Measurements from ENCODE around the gene UNC93A. TPM values are rescaled to one million over a fixed set of nuclear protein-coding genes. Genes with fewer than 3 reads are reported as not detected.

UNC93A gene
- total RNA-seq, 1 donor from 2014 or later: 8.1 TPM

DNA sequence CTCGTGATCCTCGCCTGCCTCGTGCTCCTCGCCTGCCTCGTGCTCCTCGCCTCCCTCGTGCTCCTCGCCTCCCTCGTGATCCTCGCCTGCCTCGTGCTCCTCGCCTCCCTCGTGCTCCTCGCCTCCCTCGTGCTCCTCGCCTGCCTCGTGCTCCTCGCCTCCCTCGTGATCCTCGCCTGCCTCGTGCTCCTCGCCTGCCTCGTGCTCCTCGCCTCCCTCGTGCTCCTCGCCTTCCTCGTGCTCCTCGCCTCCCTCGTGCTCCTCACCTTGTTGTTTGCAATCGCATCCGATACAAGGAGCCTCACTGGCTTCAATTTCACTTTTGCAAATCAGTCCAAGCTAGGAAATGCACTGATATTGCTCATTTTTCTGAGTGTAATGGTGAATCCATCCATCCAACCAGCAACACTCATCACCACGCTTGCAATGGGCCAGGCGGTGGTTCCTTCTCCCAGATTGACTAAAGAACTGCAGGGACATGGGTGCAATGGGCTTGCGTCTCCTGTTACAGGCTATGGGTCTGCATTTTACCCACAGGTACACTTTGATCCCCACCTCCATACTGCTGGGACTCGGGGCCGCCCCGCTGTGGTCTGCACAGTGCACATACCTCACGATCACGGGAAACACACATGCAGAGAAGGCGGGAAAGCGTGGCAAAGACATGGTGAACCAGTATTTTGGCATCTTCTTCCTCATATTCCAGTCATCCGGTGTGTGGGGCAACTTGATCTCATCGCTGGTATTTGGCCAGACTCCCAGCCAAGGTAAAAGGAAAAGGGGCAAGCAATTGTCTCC, 4.6 kb downstream of the UNC93A start:
- no peak overlapping the region for H3K4me3 Mint-ChIP-seq (ENCODE audit: low read depth)

GRCh38 chr6:167296293-167296690, 5.2 kb downstream of the UNC93A start:
- H3K4me3 Mint-ChIP-seq (ENCODE audit: low read depth): no peak overlapping the region
- DNase-seq (ENCODE audit: low spot score, unreplicated experiment): no peak
- TF ChIP-seq, protein P1, sequence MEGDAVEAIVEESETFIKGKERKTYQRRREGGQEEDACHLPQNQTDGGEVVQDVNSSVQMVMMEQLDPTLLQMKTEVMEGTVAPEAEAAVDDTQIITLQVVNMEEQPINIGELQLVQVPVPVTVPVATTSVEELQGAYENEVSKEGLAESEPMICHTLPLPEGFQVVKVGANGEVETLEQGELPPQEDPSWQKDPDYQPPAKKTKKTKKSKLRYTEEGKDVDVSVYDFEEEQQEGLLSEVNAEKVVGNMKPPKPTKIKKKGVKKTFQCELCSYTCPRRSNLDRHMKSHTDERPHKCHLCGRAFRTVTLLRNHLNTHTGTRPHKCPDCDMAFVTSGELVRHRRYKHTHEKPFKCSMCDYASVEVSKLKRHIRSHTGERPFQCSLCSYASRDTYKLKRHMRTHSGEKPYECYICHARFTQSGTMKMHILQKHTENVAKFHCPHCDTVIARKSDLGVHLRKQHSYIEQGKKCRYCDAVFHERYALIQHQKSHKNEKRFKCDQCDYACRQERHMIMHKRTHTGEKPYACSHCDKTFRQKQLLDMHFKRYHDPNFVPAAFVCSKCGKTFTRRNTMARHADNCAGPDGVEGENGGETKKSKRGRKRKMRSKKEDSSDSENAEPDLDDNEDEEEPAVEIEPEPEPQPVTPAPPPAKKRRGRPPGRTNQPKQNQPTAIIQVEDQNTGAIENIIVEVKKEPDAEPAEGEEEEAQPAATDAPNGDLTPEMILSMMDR (IDR thresholded peaks at IDR 0.05; ENCODE audit: unreplicated experiment): no peak
- H3K4me1 Mint-ChIP-seq (ENCODE audit: low read depth): peaks cover 16% of the 10 kb centered on the region
- H3K27me3 Mint-ChIP-seq: no peaks in the 10 kb centered on the region
- peaks cover 7% of the 10 kb centered on the region for H3K9me3 Mint-ChIP-seq (ENCODE audit: low read depth)
- H3K27ac Mint-ChIP-seq: no peak overlapping the region
- H3K36me3 Mint-ChIP-seq (ENCODE audit: insufficient read depth): peaks cover 16% of the 10 kb centered on the region

More for the DNA sequence above, 4.6 kb downstream of the UNC93A start:
- Mint-ChIP-seq H3K36me3 (ENCODE audit: insufficient read depth) (peaks cover 16% of the 10 kb centered on the region), H3K27me3 (no peaks in the 10 kb centered on the region), H3K27ac (peak overlapping the region; percentile 19), H3K4me1 (ENCODE audit: low read depth) (peaks cover 22% of the 10 kb centered on the region), H3K9me3 (ENCODE audit: low read depth) (peaks cover 7% of the 10 kb centered on the region)
- TF ChIP-seq, protein P1 (IDR thresholded peaks at IDR 0.05; ENCODE audit: unreplicated experiment): no peak
- no peak for DNase-seq (ENCODE audit: low spot score, unreplicated experiment)

GRCh38 chr6:167296902-167297301, 5.8 kb downstream of the UNC93A start:
- Mint-ChIP-seq H3K27ac (no peak overlapping the region), H3K36me3 (ENCODE audit: insufficient read depth) (peaks cover 16% of the 10 kb centered on the region), H3K27me3 (no peaks in the 10 kb centered on the region), H3K4me1 (ENCODE audit: low read depth) (peaks cover 10% of the 10 kb centered on the region), H3K9me3 (ENCODE audit: low read depth) (peaks cover 7% of the 10 kb centered on the region), H3K4me3 (ENCODE audit: low read depth) (no peak overlapping the region)
- TF ChIP-seq, protein P1 (IDR thresholded peaks at IDR 0.05; ENCODE audit: unreplicated experiment): no peak
- DNase-seq (ENCODE audit: low spot score, unreplicated experiment): no peak

DNA sequence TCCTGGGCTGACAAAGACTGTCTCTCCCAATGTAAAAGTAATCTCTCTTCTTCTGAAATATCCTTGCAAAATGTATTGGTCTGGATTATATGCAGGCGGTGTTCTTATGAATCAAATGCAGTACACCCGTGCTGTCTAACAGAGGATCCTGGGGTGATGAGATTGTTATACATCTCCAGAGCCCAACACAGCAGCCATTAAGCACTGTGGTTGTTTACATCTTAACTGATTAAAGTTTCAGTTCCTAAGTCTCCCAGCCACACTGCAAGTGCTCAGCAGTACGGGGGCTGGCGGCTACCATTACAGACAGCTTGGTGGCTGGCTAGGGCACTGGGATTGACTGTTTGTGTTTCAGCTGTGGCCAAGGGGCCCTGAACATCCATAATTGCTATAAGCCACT, 7.0 kb downstream of the UNC93A start:
- TF ChIP-seq, protein P1 (IDR thresholded peaks at IDR 0.05; ENCODE audit: unreplicated experiment): no peak
- H3K36me3 Mint-ChIP-seq (ENCODE audit: insufficient read depth): peaks cover 16% of the 10 kb centered on the region
- H3K4me1 Mint-ChIP-seq (ENCODE audit: low read depth): no peaks in the 10 kb centered on the region
- no peak for DNase-seq (ENCODE audit: low spot score, unreplicated experiment)
- H3K4me3 Mint-ChIP-seq (ENCODE audit: low read depth): no peak overlapping the region
- H3K27me3 Mint-ChIP-seq: no peaks in the 10 kb centered on the region
- peaks cover 7% of the 10 kb centered on the region for H3K9me3 Mint-ChIP-seq (ENCODE audit: low read depth)
- H3K27ac Mint-ChIP-seq: no peak overlapping the region

GRCh38 chr6:167299641-167300308, 8.7 kb downstream of the UNC93A start:
- Mint-ChIP-seq H3K4me1 (ENCODE audit: low read depth) (peaks cover 4% of the 10 kb centered on the region), H3K27ac (peak overlapping the region; percentile 43), H3K36me3 (ENCODE audit: insufficient read depth) (peaks cover 16% of the 10 kb centered on the region), H3K9me3 (ENCODE audit: low read depth) (peaks cover 7% of the 10 kb centered on the region), H3K4me3 (ENCODE audit: low read depth) (no peak overlapping the region), H3K27me3 (no peaks in the 10 kb centered on the region)
- TF ChIP-seq, protein P1 (IDR thresholded peaks at IDR 0.05; ENCODE audit: unreplicated experiment): no peak
- DNase-seq (ENCODE audit: low spot score, unreplicated experiment): no peak
